Activated CD8-positive, alpha-beta memory T cell treated with anti-CD3 and anti-CD28 coated beads, Interleukin-2, amount 50 U/mL, for 1 hour (primary cell): ENCODE data around the gene KMT2D.

Source experiments
- DNase-seq: peaks from one replicate; pipeline ENCODE4 v3.0.0-alpha.2; 2020; ENCODE audit errors: extremely low read depth

The KMT2D gene

GRCh38 chr12:49036029-49036428, 24.6 kb downstream of the KMT2D start:
- no peak for DNase-seq

DNA sequence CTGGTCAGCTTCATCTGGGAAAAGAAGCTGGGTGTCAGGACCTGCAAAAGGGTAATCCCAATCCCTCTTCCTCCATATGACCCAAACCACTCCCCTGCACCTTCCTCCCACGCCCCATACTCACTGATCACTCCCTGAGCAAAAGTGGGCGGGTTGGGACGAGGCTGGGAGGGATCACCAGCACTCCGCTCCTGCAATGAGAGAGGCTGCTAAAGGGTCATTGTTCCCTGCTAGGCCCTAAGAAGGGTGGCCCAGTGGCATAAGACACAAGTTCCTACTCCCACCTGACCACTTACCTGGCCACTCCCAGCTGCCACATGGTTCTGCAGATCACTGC, 26.3 kb downstream of the KMT2D start:
- DNase-seq, result no peak

DNA sequence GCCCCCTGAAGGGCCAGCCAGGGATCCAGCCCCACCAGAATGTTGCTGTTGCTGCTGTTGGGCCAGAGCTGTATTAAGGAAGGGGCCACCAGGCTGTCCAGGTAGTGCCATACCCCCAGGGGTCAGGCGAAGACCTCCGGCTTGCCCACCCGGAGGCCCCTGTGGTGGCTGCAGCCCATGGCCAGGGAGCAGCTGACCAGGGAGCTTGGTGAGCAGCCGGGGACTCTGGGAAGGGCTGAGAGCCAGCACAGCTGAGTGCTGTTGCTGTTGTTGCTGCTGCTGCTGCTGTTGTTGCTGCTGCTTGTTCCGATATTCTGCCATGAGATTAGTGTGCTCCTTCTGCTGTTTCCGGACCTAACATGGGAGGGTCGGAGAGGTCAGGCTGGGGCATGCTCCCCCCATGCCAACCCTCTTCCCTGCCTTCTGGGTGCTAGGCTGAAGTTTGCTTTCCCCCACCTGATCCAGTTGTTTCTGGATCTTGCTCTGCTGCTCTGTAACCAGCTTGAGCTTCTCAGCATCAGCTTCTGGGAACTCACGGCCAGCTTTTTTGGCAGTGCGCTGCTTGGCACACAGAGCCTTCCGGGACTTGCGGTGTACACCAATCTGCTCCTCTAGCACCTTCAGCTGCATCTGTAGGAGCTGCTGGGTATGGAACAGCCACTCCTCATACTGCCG, 26.8 kb downstream of the KMT2D start:
- DNase-seq, result no peak

- DNase-seq, result no peak
Measured at GRCh38 chr12:49032679-49033447, 27.7 kb downstream of the KMT2D start.

DNA sequence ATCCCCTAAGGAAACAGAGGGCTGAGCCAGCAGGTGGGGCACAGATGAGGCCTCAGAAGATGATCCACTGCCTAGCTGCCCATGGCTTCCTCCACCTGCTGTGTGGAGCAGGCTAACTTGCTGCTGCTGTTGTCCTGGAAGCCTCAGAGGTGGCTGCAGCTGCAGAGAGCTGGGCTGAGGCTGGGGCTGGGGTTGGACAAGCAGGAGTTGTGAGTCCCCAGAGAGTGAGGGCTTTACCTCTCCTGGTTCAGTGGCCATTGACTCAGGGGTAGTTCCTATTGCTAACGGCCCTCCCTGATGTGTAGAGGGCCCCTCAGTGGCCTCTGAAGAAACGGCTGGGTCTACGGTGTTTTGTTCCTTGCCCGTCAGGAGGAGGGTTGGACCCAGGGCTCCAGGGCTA, 28.3 kb downstream of the KMT2D start:
- DNase-seq, result no peak

DNA sequence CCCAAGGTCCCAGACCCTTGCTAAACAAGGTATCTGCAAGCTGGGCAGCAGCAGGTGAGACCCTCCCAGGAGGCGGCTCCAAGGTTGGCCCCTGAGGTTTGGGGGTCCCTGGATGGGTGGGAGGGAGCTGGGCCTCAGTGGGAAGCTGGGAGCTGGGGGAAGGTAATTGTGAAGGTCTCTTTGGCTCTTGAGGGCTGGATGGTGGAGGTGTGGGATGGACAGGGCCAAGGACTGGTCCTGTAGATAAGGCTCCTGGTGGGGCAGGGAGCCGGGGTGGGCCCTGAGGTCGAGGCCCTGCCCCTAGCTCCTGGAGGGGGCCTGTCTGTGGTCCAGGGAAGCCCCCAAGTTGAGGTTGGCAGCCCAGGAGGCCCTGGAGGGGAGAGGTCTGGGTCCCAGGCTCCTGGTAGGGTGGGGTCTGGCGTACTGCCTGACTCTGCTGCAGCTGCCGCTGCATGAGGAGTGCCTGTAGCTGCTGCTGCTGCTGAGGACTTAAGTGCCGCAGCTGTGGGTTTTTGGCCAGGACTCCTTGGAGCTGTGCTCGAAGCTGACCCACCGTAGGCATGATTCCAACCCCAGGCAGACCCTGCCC, 28.9 kb downstream of the KMT2D start:
- no peak for DNase-seq

DNA sequence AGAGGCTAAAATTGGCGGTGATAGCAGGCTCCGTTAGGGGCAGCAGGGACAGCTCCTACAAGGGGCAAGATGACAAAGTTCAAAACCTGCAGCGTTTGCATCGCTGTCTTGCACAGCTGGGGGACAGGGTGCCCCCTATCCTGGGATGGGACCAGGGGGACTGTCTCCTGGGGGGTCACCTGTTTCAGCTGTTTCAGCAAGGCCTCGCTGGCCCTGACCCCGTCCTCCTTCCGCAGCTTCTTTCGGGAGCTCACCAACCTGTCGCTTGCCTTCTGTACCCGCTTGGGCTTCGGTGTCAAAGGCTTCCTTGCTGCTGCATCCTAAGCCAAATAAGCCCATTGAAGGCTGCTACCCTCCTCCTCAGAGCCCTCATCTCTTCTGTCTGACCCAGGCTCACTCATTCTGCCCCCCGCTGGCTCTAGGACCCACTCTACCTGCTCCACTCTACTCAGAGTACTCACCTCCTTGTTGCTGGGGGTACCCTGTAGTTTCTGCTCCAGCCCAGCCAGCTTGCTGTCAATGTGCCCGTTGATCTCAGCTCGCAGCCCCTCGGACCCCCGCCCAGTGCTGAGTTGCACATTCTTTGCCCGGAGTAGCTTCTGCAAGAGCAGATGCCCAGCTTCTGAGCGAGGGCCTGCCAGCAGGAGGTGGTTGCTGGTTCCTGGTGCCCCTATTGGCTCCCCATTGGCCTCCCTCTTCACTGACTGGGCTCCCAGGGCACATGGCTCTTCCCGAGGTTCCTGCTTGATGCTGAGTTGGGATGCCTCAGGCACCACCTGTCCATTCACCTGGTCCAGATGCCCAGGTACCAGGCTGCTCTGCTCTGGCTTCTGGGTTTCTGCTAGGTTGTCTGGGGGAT, 29.7 kb downstream of the KMT2D start:
- DNase-seq, result no peak

DNA sequence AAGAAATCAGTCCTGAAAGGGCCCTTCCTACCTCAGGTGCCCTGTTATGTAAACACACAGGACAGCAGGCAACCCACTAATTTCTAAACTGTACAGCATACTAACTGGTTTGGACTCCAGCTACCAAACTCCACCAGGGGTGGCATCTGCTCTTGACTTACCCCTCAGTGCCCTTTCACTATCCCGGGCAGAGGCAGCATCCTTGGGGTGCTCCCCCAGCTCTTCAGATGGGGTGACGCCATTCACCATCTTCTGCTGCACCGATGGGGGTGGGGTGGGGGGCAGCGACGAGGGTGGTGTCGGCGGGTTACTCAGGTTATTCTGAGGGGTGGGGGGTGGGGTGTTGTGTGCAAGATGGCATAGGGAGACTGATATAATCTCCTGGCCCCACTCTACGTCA, 30.5 kb downstream of the KMT2D start:
- no peak for DNase-seq

DNA sequence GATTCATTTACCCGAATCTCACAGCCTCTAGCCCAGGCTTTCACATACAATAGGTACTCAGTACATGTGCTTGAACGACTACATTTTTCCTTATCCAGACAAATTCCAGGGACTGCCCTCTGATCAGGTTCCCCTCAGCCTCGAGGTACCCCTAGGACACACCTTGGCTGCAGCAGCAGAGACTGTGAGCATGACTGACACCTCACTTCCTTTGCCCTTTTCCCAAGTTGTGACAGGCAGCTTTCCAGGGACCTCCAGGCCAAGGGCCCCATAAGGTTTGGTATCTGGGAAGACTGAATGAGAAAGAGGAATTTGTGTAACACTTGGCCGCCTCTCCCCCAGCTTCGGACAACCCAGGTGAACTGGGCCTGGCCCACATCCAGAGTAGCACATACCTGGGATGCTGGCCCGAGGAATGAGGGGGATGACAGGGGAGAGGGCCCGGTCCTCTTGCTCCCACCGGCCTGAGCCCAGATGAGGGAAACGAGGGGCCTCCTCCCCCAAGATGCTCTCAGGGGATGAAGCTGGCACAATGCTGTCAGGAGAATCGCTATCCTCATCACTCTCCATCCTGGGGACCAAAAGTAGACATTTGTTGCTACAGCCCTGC, 31.8 kb downstream of the KMT2D start:
- no peak for DNase-seq

GRCh38 chr12:49027846-49028555, 32.6 kb downstream of the KMT2D start:
- DNase-seq, result no peak

GRCh38 chr12:49026678-49027480, 33.7 kb downstream of the KMT2D start:
- no peak for DNase-seq

DNA sequence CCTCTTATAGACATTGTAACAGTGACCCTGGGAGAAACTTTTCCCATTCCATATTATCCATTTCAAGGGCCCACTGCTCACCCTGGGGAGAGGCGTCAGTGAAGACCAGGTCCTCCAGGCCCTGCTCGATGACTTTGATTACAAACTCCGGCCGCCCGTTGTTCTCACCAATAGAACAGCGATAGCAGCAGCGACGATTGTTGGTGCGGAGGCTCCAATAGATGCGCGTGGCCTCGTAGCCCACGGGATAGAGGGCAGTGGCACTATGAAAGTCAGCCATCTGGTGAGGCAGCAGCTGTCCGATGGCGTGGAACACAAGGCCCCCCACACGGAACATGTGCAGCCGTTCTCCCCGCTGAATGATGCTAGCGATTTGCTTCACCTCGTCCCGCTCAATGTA, 34.5 kb downstream of the KMT2D start:
- no peak for DNase-seq

GRCh38 chr12:49025463-49025862, 35.1 kb downstream of the KMT2D start:
- DNase-seq, result no peak

- DNase-seq, result no peak
Measured at GRCh38 chr12:49024543-49024942, 36.1 kb downstream of the KMT2D start.

- DNase-seq, result no peak
Measured at GRCh38 chr12:49023812-49024211, 36.8 kb downstream of the KMT2D start.

DNA sequence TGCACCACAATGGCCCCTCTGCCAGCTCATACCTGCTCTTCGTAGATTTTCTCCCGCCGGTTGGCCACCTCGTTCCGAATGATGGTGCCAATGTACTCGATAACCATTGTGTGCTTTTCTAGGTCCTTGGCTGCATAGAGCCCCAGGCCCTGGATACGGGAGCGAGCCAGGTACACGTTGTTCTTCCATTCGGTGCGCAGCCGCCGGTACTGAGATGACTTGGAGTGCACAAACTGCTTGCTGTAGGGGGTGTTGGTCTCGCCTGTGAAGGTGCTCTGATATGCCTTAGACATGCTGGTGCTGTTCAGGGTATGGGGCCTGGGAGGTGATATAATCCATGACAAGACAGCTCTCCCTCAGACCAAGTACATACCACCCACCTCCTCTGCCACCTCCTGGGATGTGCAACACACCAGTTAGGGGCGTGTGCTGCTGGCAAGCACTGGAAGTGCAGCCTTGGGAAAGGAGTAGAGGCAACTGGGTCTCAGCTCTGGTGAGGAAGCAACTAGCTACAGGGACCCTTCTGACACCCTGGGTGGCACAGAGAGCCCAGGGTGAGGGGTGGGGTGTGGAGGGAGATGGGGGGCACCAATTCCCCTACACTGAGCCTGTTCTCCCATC, 37.9 kb downstream of the KMT2D start:
- no peak for DNase-seq

GRCh38 chr12:49021292-49021915, 39.2 kb downstream of the KMT2D start:
- DNase-seq, result no peak

- DNase-seq, result no peak
Measured at GRCh38 chr12:49020441-49020840, 40.2 kb downstream of the KMT2D start.
